Liver (tissue), 9 donors: Measurements from ENCODE around the gene GAB2. TPM values are rescaled to one million over a fixed set of nuclear protein-coding genes. Genes with fewer than 3 reads are reported as not detected.

Experiments used
- DNase-seq: peaks from one replicate; pipeline ENCODE4 v3.0.0-alpha.2; 2017; ENCODE audit warnings: low spot score
- H3K27ac ChIP-seq, 2 donors: one replicate each; pipeline ENCODE4 v1.7.0; 2013; ENCODE audit warnings: inconsistent platforms in 2 of 2, low read length in 2 of 2, control low read depth in 1 of 2, low read depth in 1 of 2, mild to moderate bottlenecking in 1 of 2
- H3K27me3 ChIP-seq, 4 donors: one replicate each; pipeline versions ENCODE4 v1.6.1 to v1.7.0; 2013; ENCODE audit warnings: low read length in 3 of 4, inconsistent platforms in 1 of 4, mild to moderate bottlenecking in 1 of 4, moderate library complexity in 1 of 4; ENCODE audit not compliant: control insufficient read depth in 4 of 4, insufficient read depth in 4 of 4
- H3K36me3 ChIP-seq, 4 donors: one replicate each; pipeline versions ENCODE4 v1.6.1 to v1.7.0; 2013; ENCODE audit warnings: low read length in 3 of 4, mild to moderate bottlenecking in 3 of 4, low read depth in 1 of 4, moderate library complexity in 1 of 4; ENCODE audit not compliant: control insufficient read depth in 4 of 4, insufficient read depth in 3 of 4
- H3K4me1 ChIP-seq, 4 donors: one replicate each; pipeline versions ENCODE4 v1.6.1 to v1.7.0; 2013; ENCODE audit warnings: low read length in 3 of 4, mild to moderate bottlenecking in 3 of 4, moderate library complexity in 1 of 4; ENCODE audit not compliant: control insufficient read depth in 4 of 4, insufficient read depth in 4 of 4
- H3K4me3 ChIP-seq, 3 donors: one replicate each; pipeline versions ENCODE4 v1.6.1 to v1.7.0; 2013; ENCODE audit warnings: low read length in 3 of 3, control low read depth in 1 of 3, low read depth in 1 of 3, mild to moderate bottlenecking in 1 of 3
- H3K9ac ChIP-seq, 2 donors: one replicate each; pipeline ENCODE4 v1.7.0; 2013; ENCODE audit warnings: low read length in 2 of 2, mild to moderate bottlenecking in 2 of 2, moderate library complexity in 2 of 2, control low read depth in 1 of 2, low read depth in 1 of 2
- H3K9me3 ChIP-seq, 4 donors: one replicate each; pipeline versions ENCODE4 v1.6.1 to v1.7.0; 2013; ENCODE audit warnings: low read length in 3 of 4; ENCODE audit not compliant: control insufficient read depth in 4 of 4
- ATF3 ChIP-seq: IDR thresholded peaks from 2 replicates; pipeline ENCODE4 v1.6.1; 2016; ENCODE audit warnings: antibody characterized with exemption
- CTCF ChIP-seq: fragments of 150-350 bp; IDR thresholded peaks from 2 replicates; pipeline ENCODE4 v1.5.1; 2017; ENCODE audit warnings: improper control_type of control experiment, low read depth, low read length; ENCODE audit not compliant: missing input control
- EGR1 ChIP-seq, 2 donors: IDR thresholded peaks; 2 replicates each; pipeline ENCODE4 v1.6.1; 2016 to 2018; ENCODE audit warnings: antibody characterized with exemption in 2 of 2, low read depth in 2 of 2
- FOXA1 ChIP-seq: IDR thresholded peaks from 2 replicates; pipeline ENCODE4 v1.6.1; 2016; ENCODE audit warnings: antibody characterized with exemption
- FOXA2 ChIP-seq: IDR thresholded peaks from 2 replicates; pipeline ENCODE4 v1.6.1; 2016; ENCODE audit warnings: antibody characterized with exemption
- GABPA ChIP-seq, 2 donors: IDR thresholded peaks in 1 of 2; conservative IDR thresholded peaks in 1 of 2; 2 replicates each; pipeline ENCODE4 v1.6.1; 2016; ENCODE audit warnings: antibody characterized with exemption in 2 of 2, mild to moderate bottlenecking in 1 of 2, moderate library complexity in 1 of 2
- HNF4A ChIP-seq, 2 donors: conservative IDR thresholded peaks; 2 replicates each; pipeline ENCODE4 v1.6.1; 2016; ENCODE audit warnings: antibody characterized with exemption in 2 of 2, mild to moderate bottlenecking in 2 of 2
- HNF4G ChIP-seq: IDR thresholded peaks from 2 replicates; pipeline ENCODE4 v1.6.1; 2016; ENCODE audit warnings: antibody characterized with exemption
- JUND ChIP-seq, 2 donors: IDR thresholded peaks; 2 replicates each; pipeline ENCODE4 v1.6.1; 2016; ENCODE audit warnings: antibody characterized with exemption in 2 of 2
- NR2F2 ChIP-seq: IDR thresholded peaks from 2 replicates; pipeline ENCODE4 v1.6.1; 2016; ENCODE audit warnings: antibody characterized with exemption
- RAD21 ChIP-seq, 2 donors: IDR thresholded peaks; 2 replicates each; pipeline ENCODE4 v1.6.1; 2016; ENCODE audit warnings: antibody characterized with exemption in 2 of 2, mild to moderate bottlenecking in 2 of 2
- RXRA ChIP-seq, 2 donors: IDR thresholded peaks; 2 replicates each; pipeline ENCODE4 v1.6.1; 2017 to 2018; ENCODE audit warnings: antibody characterized with exemption in 2 of 2, mild to moderate bottlenecking in 1 of 2
- SP1 ChIP-seq: IDR thresholded peaks from 2 replicates; pipeline ENCODE4 v1.6.1; 2018; ENCODE audit warnings: antibody characterized with exemption, mild to moderate bottlenecking
- YY1 ChIP-seq: IDR thresholded peaks from 2 replicates; pipeline ENCODE4 v1.6.1; 2016; ENCODE audit warnings: antibody characterized with exemption, mild to moderate bottlenecking
- ZBTB33 ChIP-seq: IDR thresholded peaks from 2 replicates; pipeline ENCODE4 v1.6.1; 2016; ENCODE audit warnings: antibody characterized with exemption
- WGBS: extraction: QIAGEN DNeasy Blood & Tissue Kit; methylation state at CpG from one replicate; pipeline ENCODE4 v1.1.7; 2013; 5-methylcytosine and 5-hydroxymethylcytosine counted together
- polyA plus RNA-seq, 2 donors: library from polyadenylated mRNA; stranded (reverse) in 1 of 2; unstranded in 1 of 2; fragments of 200-250 nt in 1 of 2; fragments of >200 nt in 1 of 2; fragmentation: Nextera tagmentation in 1 of 2; extraction: Ambion mirVana in 1 of 2; gene quantifications; one replicate each; pipeline versions ENCODE4 v1.2.1 to v1.2.3, GENCODE V29; 2013 to 2015
- total RNA-seq, 2 donors: library from RNA; depleted of rRNA; stranded (reverse); fragments of >200 nt; gene quantifications; one replicate each; pipeline ENCODE4 v1.2.3, GENCODE V29; 2014
- TF ChIP-seq, protein P1 (sequence below): IDR thresholded peaks from 2 replicates; pipeline ENCODE4 v1.6.1; 2016; ENCODE audit warnings: antibody characterized with exemption, mild to moderate bottlenecking
- TF ChIP-seq, protein P2 (sequence below): IDR thresholded peaks from 2 replicates; pipeline ENCODE4 v1.6.1; 2016; ENCODE audit warnings: antibody characterized with exemption
- donor health status: healthy.
- donor health status: healthy.
- donor health status: healthy.
- donor health status: healthy.
- donor health status: healthy.

The GAB2 gene
- total and polyA plus RNA-seq, 4 donors: 1.3 to 3.6 (median 2.5) TPM

GRCh38 chr11:78420796-78421209 is 3.2 kb upstream of the GAB2 start:
- H3K27ac ChIP-seq: no peak overlapping the region
- 56% methylated on average over 9 of the region's 9 CpGs for whole genome bisulfite sequencing

More at GRCh38 chr11:78420796-78421209, 3.2 kb upstream of the GAB2 start:
- Histone ChIP-seq H3K9ac (no peak overlapping the region), H3K4me1 (peaks cover 0 to 32% (median 20%) of the 10 kb centered on the region in 4 donors), H3K4me3 (no peak overlapping the region), H3K27me3 (no peaks in the 10 kb centered on the region), H3K36me3 (no peaks in the 10 kb centered on the region), H3K9me3 (no peaks in the 10 kb centered on the region)
- no peak for DNase-seq
- TF ChIP-seq EGR1 (IDR thresholded peaks at IDR 0.05; ENCODE audit: low read depth in 2 of 2): no peak
- TF ChIP-seq CTCF: no peak
- TF ChIP-seq, protein P1, sequence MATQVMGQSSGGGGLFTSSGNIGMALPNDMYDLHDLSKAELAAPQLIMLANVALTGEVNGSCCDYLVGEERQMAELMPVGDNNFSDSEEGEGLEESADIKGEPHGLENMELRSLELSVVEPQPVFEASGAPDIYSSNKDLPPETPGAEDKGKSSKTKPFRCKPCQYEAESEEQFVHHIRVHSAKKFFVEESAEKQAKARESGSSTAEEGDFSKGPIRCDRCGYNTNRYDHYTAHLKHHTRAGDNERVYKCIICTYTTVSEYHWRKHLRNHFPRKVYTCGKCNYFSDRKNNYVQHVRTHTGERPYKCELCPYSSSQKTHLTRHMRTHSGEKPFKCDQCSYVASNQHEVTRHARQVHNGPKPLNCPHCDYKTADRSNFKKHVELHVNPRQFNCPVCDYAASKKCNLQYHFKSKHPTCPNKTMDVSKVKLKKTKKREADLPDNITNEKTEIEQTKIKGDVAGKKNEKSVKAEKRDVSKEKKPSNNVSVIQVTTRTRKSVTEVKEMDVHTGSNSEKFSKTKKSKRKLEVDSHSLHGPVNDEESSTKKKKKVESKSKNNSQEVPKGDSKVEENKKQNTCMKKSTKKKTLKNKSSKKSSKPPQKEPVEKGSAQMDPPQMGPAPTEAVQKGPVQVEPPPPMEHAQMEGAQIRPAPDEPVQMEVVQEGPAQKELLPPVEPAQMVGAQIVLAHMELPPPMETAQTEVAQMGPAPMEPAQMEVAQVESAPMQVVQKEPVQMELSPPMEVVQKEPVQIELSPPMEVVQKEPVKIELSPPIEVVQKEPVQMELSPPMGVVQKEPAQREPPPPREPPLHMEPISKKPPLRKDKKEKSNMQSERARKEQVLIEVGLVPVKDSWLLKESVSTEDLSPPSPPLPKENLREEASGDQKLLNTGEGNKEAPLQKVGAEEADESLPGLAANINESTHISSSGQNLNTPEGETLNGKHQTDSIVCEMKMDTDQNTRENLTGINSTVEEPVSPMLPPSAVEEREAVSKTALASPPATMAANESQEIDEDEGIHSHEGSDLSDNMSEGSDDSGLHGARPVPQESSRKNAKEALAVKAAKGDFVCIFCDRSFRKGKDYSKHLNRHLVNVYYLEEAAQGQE: no peak
- TF ChIP-seq SP1: no peak
- no peak for TF ChIP-seq NR2F2
- TF ChIP-seq FOXA1: no peak
- no peak for TF ChIP-seq RXRA (IDR thresholded peaks at IDR 0.05)
- TF ChIP-seq ATF3: no peak
- no peak for TF ChIP-seq YY1
- no peak for TF ChIP-seq FOXA2
- TF ChIP-seq JUND (IDR thresholded peaks at IDR 0.05): no peak
- TF ChIP-seq ZBTB33: no peak
- TF ChIP-seq GABPA (IDR thresholded peaks at IDR 0.05 in 1 of 2, conservative IDR thresholded peaks at IDR 0.05 in 1 of 2): no peak
- no peak for TF ChIP-seq HNF4G
- TF ChIP-seq, protein P2, sequence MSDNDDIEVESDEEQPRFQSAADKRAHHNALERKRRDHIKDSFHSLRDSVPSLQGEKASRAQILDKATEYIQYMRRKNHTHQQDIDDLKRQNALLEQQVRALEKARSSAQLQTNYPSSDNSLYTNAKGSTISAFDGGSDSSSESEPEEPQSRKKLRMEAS: no peak
- TF ChIP-seq HNF4A (conservative IDR thresholded peaks at IDR 0.05): no peak
- TF ChIP-seq RAD21 (IDR thresholded peaks at IDR 0.05): no peak
